Central memory CD8-positive, alpha-beta T cell (primary cell): ENCODE measurements around the gene CHMP2B.
"Not testable (repeated sequence)": the region's sequence is repeated elsewhere in the genome, so short reads cannot be mapped to it uniquely, and the experiment has no call there.

Experiments
- ATAC-seq: fragments of 150-1000 bp; cut with Tn5 transposase; replicated peaks from 2 replicates; pipeline ENCODE4 v1.10.0; 2022; ENCODE audit warnings: mild to moderate bottlenecking, moderate FRiP score, moderate number of reproducible peaks; ENCODE audit not compliant: poor library complexity, severe bottlenecking; ENCODE audit errors: extremely low read depth
- DNase-seq, 2 donors: peaks; one replicate each; pipeline ENCODE4 v3.0.0; 2021; ENCODE audit warnings: low spot score in 2 of 2
- H3K27ac Mint-ChIP-seq: one replicate; pipeline ENCODE4 v1.8.0; 2022; ENCODE audit warnings: low read depth, mild to moderate bottlenecking, moderate library complexity, mixed read lengths
- H3K27me3 Mint-ChIP-seq: one replicate; pipeline ENCODE4 v1.8.0; 2022; ENCODE audit warnings: mixed read lengths
- H3K36me3 Mint-ChIP-seq: one replicate; pipeline ENCODE4 v1.8.0; 2022; ENCODE audit warnings: mild to moderate bottlenecking, moderate library complexity, mixed read lengths; ENCODE audit not compliant: insufficient read depth
- H3K4me1 Mint-ChIP-seq: one replicate; pipeline ENCODE4 v1.8.0; 2022; ENCODE audit warnings: mixed read lengths
- H3K4me3 Mint-ChIP-seq: one replicate; pipeline ENCODE4 v1.8.0; 2022; ENCODE audit warnings: mild to moderate bottlenecking, moderate library complexity, mixed read lengths
- H3K9me3 Mint-ChIP-seq: one replicate; pipeline ENCODE4 v1.8.0; 2022; ENCODE audit warnings: mixed read lengths

The CHMP2B gene

DNA sequence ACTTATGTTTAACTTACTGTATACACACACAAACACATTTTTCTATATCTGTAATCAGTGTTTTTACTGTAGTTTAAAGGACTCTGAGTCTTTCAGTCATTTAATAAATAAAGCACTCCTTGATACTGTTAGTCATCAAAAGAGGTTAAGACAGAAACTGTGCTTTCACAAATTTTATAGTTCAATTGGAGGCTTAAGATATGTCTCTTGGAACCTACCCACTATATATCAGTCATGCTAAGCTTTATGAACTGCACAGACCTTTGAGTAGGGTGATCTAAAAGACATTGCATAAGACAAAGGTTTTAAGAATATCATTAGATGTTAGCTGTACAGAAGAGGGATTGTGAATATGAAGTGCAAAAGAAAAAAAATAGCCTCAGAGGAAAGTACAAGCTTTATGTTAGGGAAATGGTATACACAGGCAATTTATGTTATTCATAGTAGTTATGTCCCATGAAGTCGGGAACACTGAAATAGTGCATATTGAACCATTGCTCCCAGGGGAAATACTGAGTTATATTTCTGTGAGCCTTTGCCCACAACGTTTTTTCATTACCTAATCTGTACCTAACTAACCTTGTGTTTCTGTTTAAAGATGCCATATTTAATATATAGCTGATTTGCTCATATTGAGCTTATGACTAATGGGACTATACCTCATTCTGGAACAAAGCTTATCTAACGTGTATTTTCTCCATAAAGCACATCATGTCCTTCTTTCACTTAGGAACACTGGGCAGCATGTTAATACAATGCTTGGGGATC is 19.7 kb downstream of the CHMP2B start:
- ATAC-seq: no peak
- Mint-ChIP-seq H3K36me3 (peaks cover 20% of the 10 kb centered on the region), H3K27me3 (no peaks in the 10 kb centered on the region), H3K27ac (no peak overlapping the region), H3K4me1 (peaks cover 26% of the 10 kb centered on the region), H3K4me3 (no peak overlapping the region), H3K9me3 (no peaks in the 10 kb centered on the region)
- DNase-seq: no peak

DNA sequence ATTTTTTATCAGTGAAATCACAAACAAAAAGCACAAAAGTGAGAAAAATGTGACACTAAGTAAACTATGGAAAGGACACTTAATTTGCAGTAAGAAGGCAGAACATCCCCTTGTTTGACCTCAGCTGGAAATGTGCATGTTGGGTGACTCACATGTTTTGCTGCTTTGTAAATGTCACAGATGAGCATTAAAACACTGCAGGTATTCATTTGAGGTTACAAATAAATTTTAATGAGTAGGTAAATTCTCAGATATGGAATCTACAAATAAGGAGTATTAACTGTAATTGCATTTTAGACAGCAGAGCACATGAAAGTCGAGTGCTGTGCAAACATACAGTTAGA is 20.3 kb downstream of the CHMP2B start:
- DNase-seq: no peak
- no peak overlapping the region for H3K4me3 Mint-ChIP-seq
- no peaks in the 10 kb centered on the region for H3K27me3 Mint-ChIP-seq
- no peak for ATAC-seq
- H3K36me3 Mint-ChIP-seq: peaks cover 21% of the 10 kb centered on the region
- H3K27ac Mint-ChIP-seq: no peak overlapping the region
- peaks cover 20% of the 10 kb centered on the region for H3K4me1 Mint-ChIP-seq
- no peaks in the 10 kb centered on the region for H3K9me3 Mint-ChIP-seq

DNA sequence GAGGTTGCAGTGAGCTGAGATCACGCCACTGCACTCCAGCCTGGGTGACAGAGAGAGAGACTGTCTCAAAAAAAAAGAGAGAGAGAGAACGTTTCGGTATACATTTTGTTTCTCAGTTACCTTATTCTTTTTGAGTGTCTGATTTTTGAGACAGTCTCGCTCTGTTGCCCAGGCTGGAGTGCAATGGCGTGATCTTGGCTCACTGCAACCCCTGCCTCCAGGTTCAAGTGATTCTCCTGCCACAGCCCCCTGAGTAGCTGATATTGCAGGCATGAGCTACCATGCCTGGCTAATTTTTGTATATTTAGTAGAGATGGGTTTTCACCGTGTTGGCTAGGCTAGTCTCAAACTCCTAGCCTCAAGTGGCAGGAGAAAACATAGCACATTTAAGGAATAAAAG is 21.1 kb downstream of the CHMP2B start:
- H3K27ac Mint-ChIP-seq, H3K9me3 Mint-ChIP-seq, H3K27me3 Mint-ChIP-seq, DNase-seq, H3K4me3 Mint-ChIP-seq, ATAC-seq: not testable (repeated sequence)
- peaks cover 15% of the 10 kb centered on the region for H3K4me1 Mint-ChIP-seq
- peaks cover 25% of the 10 kb centered on the region for H3K36me3 Mint-ChIP-seq

DNA sequence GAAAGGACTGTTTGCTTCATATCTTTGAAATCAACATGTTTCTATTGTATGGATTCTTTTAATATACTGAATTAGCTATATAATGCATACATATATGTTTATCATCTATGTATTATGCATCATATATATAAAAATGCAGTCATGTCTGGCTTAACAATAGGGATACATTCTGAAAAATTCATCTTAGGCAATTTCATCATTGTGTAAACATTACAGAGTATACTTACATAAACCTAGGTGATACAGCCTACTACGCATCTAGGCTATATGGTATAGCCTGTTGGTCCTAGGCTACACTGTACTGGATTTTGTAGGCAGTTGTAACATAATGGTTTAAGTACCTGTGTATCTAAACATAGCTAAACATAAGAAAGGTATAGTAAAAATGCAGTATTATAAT is 21.7 kb downstream of the CHMP2B start:
- peaks cover 26% of the 10 kb centered on the region for H3K36me3 Mint-ChIP-seq
- H3K4me1 Mint-ChIP-seq: peaks cover 12% of the 10 kb centered on the region
- ATAC-seq: no peak
- no peaks in the 10 kb centered on the region for H3K27me3 Mint-ChIP-seq
- H3K27ac Mint-ChIP-seq: no peak overlapping the region
- no peak for DNase-seq
- no peak overlapping the region for H3K4me3 Mint-ChIP-seq
- no peaks in the 10 kb centered on the region for H3K9me3 Mint-ChIP-seq

DNA sequence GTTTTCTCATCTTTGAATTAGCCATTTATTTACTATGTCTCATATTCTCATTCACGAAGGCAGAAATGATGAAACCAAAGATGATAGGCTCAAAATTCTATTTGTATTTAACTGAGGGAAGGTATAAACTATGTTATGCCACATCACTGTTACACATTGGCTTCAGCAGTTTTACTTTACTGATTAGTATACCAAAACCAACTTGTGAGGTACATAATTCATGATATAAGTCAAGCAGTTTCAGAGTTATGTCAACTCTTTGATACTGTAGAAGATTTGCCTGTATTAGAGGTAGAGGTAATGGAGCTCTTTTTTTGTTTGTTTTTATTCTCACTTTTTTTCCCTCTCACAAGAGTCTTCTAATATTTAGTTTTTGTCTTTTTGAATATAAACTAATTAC is 22.9 kb downstream of the CHMP2B start:
- Mint-ChIP-seq H3K27me3 (no peaks in the 10 kb centered on the region), H3K36me3 (peaks cover 27% of the 10 kb centered on the region), H3K4me1 (peaks cover 5% of the 10 kb centered on the region), H3K27ac (no peak overlapping the region), H3K9me3 (no peaks in the 10 kb centered on the region), H3K4me3 (no peak overlapping the region)
- no peak for ATAC-seq
- no peak for DNase-seq

DNA sequence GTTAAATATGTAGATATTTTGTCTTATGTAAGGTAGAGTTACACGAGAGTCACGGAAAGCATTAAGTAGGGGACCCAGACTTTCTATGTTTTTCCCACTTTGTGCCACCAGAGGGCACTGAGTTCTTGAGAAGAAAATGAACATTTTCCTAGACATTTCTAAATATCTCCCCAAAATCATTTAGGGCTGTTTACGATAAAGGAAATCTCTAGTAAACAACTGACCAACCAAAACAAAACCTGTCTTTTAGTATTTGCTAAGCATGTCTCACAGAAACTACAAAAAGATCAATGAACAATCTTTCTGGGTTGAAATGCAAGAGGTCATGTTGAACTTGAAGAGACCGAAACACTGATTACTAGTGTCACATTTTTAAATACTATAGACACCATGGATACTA is 33.2 kb downstream of the CHMP2B start:
- Mint-ChIP-seq H3K36me3 (no peaks in the 10 kb centered on the region), H3K27ac (no peak overlapping the region), H3K4me1 (no peaks in the 10 kb centered on the region), H3K4me3 (no peak overlapping the region), H3K27me3 (no peaks in the 10 kb centered on the region), H3K9me3 (no peaks in the 10 kb centered on the region)
- no peak for ATAC-seq
- peak in 1 of 2 donors; percentile 18 for DNase-seq

DNA sequence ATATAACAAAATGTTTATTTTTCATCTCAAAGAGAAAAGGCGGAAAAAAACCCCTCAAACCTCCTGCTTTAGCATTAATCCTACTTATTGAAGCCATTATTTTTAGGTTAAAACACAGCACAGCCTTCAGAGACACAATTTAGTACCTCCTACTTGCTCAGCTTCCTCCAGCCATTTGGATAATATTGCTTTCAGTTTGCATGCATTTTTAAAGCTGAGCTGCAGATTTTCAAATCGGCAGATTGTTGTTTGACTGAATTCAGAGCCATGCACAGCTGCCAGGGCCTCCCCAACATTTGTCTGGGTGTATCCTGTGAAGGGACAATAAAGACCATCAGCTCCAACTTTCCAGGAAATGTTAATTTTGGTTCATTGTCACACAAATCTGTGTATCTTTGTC is 34.8 kb downstream of the CHMP2B start:
- H3K27me3 Mint-ChIP-seq: no peaks in the 10 kb centered on the region
- no peaks in the 10 kb centered on the region for H3K4me1 Mint-ChIP-seq
- no peaks in the 10 kb centered on the region for H3K36me3 Mint-ChIP-seq
- no peaks in the 10 kb centered on the region for H3K9me3 Mint-ChIP-seq
- no peak overlapping the region for H3K27ac Mint-ChIP-seq
- DNase-seq (no peak), ATAC-seq (no peak)
- H3K4me3 Mint-ChIP-seq: no peak overlapping the region

DNA sequence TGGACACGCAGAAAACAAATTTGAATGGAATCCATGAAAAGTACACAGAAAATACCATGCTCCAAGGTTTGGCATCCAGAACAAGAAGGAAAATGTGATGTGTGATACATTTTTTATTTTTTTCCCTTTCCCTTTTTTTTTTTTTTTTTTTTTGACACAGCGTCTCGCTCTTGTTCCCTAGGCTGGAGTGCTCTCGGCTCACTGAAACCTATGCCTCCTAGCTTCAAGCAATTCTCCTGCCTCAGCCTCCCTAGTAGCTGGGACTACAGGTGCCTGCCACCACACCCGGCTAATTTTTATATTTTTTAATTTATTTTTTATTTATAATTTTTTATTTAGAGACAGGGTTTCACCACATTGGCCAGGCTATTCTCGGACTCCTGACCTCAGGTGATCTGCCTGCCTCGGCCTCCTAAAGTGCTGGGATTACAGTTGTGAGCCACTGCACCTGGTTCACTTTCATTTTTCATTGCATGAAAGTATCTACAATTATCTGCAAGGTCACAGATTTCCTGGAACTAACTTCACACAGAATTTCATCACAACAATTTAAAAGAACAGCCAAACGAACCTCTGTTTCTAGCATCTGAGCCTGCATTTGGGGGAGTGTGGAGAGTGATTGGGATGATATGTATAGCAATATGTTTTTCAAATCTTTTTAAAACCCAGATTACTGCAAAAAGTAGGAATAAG is 41.0 kb downstream of the CHMP2B start:
- ATAC-seq (no peak), DNase-seq (no peak)
- H3K4me3 Mint-ChIP-seq: no peak overlapping the region
- no peaks in the 10 kb centered on the region for H3K36me3 Mint-ChIP-seq
- no peaks in the 10 kb centered on the region for H3K9me3 Mint-ChIP-seq
- H3K4me1 Mint-ChIP-seq: peaks cover 8% of the 10 kb centered on the region
- no peak overlapping the region for H3K27ac Mint-ChIP-seq
- H3K27me3 Mint-ChIP-seq: peaks cover 2% of the 10 kb centered on the region

DNA sequence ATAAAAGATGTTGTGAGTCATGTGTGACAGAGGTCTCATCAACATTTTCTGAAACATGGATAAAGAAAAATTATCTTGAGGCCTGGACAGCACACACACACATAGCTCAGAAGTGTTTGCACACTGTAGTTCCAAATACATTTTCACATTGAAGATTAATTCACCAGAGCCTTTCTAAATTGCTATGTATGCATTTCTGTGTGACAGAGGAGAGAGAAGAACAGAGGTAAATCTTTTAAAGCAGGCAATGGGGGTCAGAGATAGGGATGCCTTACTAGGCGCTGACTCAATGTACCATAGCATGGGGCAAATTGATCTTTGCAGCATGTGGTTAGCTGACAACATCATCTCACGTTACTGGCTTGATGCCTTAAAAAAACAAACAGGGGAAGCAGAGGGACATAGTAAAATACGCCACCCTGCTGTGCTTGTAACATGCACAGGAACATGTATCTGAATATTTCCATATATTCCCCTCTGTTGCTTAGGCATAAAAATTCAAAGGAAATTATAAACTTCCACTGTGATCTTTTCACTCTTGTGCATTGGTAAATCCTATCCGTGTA is 41.6 kb downstream of the CHMP2B start:
- ATAC-seq: no peak
- no peaks in the 10 kb centered on the region for H3K36me3 Mint-ChIP-seq
- peaks cover 8% of the 10 kb centered on the region for H3K4me1 Mint-ChIP-seq
- H3K27me3 Mint-ChIP-seq: peaks cover 9% of the 10 kb centered on the region
- H3K9me3 Mint-ChIP-seq: no peaks in the 10 kb centered on the region
- no peak overlapping the region for H3K27ac Mint-ChIP-seq
- H3K4me3 Mint-ChIP-seq: no peak overlapping the region
- no peak for DNase-seq

DNA sequence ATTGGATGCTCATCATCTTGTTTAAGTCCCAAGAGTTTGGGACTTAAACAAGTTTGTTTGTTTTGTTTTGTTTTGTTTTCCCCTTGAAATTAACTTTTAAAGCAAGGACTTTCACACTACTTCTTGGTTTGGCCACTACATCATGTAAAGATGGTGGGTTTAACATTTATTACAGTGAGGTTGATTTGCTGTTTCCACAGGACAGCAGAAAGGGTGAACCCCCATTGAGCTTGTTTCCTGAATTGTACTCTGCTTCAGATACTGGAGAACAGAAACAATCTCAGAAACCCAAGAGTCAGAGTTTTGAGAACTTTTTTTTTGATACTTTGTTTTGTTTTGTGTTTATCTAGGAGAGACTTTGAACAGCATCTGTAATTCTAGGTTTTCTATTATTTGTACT is 42.6 kb downstream of the CHMP2B start:
- no peak for DNase-seq
- no peaks in the 10 kb centered on the region for H3K36me3 Mint-ChIP-seq
- H3K4me3 Mint-ChIP-seq: no peak overlapping the region
- peaks cover 8% of the 10 kb centered on the region for H3K4me1 Mint-ChIP-seq
- peak overlapping the region; percentile 22 for H3K27ac Mint-ChIP-seq
- H3K9me3 Mint-ChIP-seq: no peaks in the 10 kb centered on the region
- peaks cover 10% of the 10 kb centered on the region for H3K27me3 Mint-ChIP-seq
- no peak for ATAC-seq

DNA sequence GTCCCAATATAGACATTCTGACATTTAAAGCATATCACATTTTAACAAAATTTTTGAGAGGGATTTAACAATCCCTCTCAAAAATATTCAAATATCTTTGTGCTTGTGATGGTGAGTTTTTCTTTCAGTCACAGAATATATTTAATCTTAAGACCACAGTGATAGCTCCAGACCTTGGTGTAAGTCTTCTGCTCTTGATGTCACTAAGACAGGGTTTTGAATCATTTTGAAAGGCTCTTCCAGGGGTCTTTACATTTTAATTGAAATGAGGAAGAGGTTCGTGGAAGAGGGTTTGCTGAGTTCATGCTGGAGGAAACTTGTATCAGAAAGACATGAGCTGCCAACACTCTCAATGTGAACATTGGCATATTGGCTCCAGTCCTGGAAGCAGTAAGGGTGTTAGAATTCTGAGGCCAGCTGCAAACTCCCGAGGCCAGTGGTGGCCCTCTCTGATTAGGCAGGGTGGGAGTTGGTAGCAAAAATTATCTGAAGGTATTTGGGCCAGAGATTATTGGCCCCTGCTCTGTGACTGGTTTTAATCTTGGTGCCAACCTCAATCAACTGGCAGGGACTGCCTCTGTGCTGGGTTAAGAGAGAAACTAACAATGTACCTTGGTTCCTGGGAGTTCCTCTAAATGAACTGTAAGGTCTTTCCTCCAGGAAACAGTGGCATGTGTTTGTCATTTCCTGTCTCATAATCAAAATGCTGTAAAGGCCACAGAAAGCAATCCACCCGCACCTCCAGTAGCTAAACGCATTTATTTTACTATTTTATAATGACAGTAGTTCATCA is 44.0 kb downstream of the CHMP2B start:
- no peaks in the 10 kb centered on the region for H3K36me3 Mint-ChIP-seq
- H3K27ac Mint-ChIP-seq: no peak overlapping the region
- H3K4me1 Mint-ChIP-seq: peaks cover 8% of the 10 kb centered on the region
- peak; percentile 40 for ATAC-seq
- no peak overlapping the region for H3K4me3 Mint-ChIP-seq
- DNase-seq: no peak
- peaks cover 11% of the 10 kb centered on the region for H3K27me3 Mint-ChIP-seq
- H3K9me3 Mint-ChIP-seq: no peaks in the 10 kb centered on the region

DNA sequence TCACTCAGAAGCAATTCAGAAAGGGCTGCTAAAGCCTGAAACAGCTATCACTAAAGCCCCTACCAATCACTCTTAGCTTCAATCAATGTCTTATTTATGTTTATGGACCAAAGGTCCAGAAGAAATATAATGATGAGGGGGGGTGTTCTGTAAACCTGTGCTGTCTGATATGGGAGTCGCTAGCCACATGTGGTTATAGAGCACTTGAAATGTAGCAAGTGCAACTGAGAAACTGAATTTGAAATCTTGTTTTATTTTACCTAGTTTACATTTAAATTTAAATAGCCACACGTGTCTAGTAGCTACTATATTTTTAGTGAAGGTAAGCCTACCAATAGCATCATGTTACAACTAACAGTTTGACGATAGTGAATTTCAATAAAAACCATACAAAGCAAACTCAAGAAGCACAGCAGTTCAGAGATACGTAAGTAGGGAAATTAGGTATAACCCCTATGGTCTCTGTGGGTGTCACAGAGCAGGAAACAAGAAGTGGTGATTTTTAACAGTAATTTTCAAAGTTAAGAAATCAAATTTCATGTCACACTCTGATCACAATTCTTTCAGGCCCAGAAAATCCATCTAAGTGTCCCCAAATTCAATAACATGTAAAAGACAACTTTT is 45.7 kb downstream of the CHMP2B start:
- Mint-ChIP-seq H3K9me3 (no peaks in the 10 kb centered on the region), H3K4me3 (no peak overlapping the region), H3K36me3 (no peaks in the 10 kb centered on the region), H3K4me1 (peaks cover 8% of the 10 kb centered on the region), H3K27ac (no peak overlapping the region), H3K27me3 (peaks cover 19% of the 10 kb centered on the region)
- DNase-seq (no peak), ATAC-seq (no peak)
